K562 (cell line): ENCODE data around the gene CCL27. TPM values are rescaled to one million over a fixed set of nuclear protein-coding genes. Genes with fewer than 3 reads are reported as not detected.

Experiments
- BACH1 ChIP-seq: fragments of 200-800 bp; sonication (Bioruptor generic); IDR thresholded peaks from 2 replicates; pipeline ENCODE4 v1.6.1; 2016; ENCODE audit warnings: missing genetic modification characterization, missing compliant biosample characterization
- CXXC5 ChIP-seq: fragments of 250-450 bp; sonication (Bioruptor Pico); IDR thresholded peaks from 2 replicates; pipeline ENCODE4 v1.8.0; 2022; ENCODE audit warnings: inconsistent platforms, mild to moderate bottlenecking, moderate library complexity
- EP300 ChIP-seq: IDR thresholded peaks from 2 replicates; pipeline ENCODE4 v1.6.1; 2012; ENCODE audit warnings: low read length, improper control_type of control experiment
- EWSR1 ChIP-seq: fragments of 450-650 bp; IDR thresholded peaks from 2 replicates; pipeline ENCODE4 v1.6.1; 2018; ENCODE audit warnings: borderline replicate concordance, mild to moderate bottlenecking, low read depth, moderate library complexity; ENCODE audit not compliant: partially characterized antibody
- FOXK2 ChIP-seq, 2 experiments: fragments of 450-650 bp; IDR thresholded peaks in 1 of 2; conservative IDR thresholded peaks in 1 of 2; 2 replicates each; pipeline ENCODE4 v1.6.1; 2016; ENCODE audit warnings: low read depth in 2 of 2, mild to moderate bottlenecking in 1 of 2
- GABPB1 ChIP-seq: sonication (generic); formaldehyde crosslinking; IDR thresholded peaks from 2 replicates; pipeline ENCODE4 v1.8.0; 2022; ENCODE audit warnings: mild to moderate bottlenecking, missing genetic modification reagents
- IFI16 ChIP-seq: fragments of 250-450 bp; sonication (Bioruptor Pico); IDR thresholded peaks from 2 replicates; pipeline ENCODE4 v2.1.2; 2022; ENCODE audit warnings: mild to moderate bottlenecking, inconsistent platforms
- JUNB ChIP-seq: fragments of 450-650 bp; formaldehyde crosslinking; conservative IDR thresholded peaks from 2 replicates; pipeline ENCODE4 v1.4.0; 2020; ENCODE audit warnings: mild to moderate bottlenecking
- KDM5B ChIP-seq: fragments of 200-600 bp; sonication (generic); IDR thresholded peaks from 2 replicates; pipeline ENCODE4 v1.6.1; 2012; ENCODE audit warnings: low read depth, mild to moderate bottlenecking, moderate library complexity, low read length, control low read depth, inconsistent platforms; ENCODE audit not compliant: insufficient replicate concordance
- LCOR ChIP-seq: sonication (generic); formaldehyde crosslinking; IDR thresholded peaks from 2 replicates; pipeline ENCODE4 v1.8.0; 2022; ENCODE audit warnings: mild to moderate bottlenecking, missing genetic modification reagents
- MBD2 ChIP-seq: sonication (generic); IDR thresholded peaks from 2 replicates; pipeline ENCODE4 v1.6.1; 2016; ENCODE audit warnings: low read depth, borderline replicate concordance
- NCOA1 ChIP-seq: fragments of 450-650 bp; IDR thresholded peaks from 2 replicates; pipeline ENCODE4 v1.6.1; 2016; ENCODE audit warnings: low read depth
- NKRF ChIP-seq: fragments of 450-650 bp; IDR thresholded peaks from 2 replicates; pipeline ENCODE4 v1.6.1; 2016; ENCODE audit warnings: borderline replicate concordance
- RFX7 ChIP-seq: fragments of 250-450 bp; sonication (Bioruptor Pico); IDR thresholded peaks from 2 replicates; pipeline ENCODE4 v1.5.1; 2021; ENCODE audit warnings: mild to moderate bottlenecking
- SMAD1 ChIP-seq: fragments of 150-350 bp; IDR thresholded peaks from 2 replicates; pipeline ENCODE4 v1.6.1; 2014; ENCODE audit warnings: low read length, low read depth; ENCODE audit not compliant: partially characterized antibody
- SMARCE1 ChIP-seq: fragments of 450-650 bp; IDR thresholded peaks from 2 replicates; pipeline ENCODE4 v1.7.1; 2016; ENCODE audit warnings: mild to moderate bottlenecking
- TCFL5 ChIP-seq: fragments of 250-450 bp; sonication (Bioruptor Pico); conservative IDR thresholded peaks from 2 replicates; pipeline ENCODE4 v1.6.1; 2021; ENCODE audit warnings: mild to moderate bottlenecking, moderate library complexity, matching md5 sums
- ZFPM2 ChIP-seq: fragments of 250-450 bp; sonication (Bioruptor Pico); IDR thresholded peaks from 2 replicates; pipeline ENCODE4 v1.5.1; 2022; ENCODE audit warnings: mild to moderate bottlenecking
- ZNF589 ChIP-seq: fragments of 200-800 bp; sonication (Bioruptor generic); IDR thresholded peaks from 2 replicates; pipeline ENCODE4 v1.6.1; 2016; ENCODE audit warnings: low read depth, missing genetic modification characterization, missing compliant biosample characterization
- ZNF707 ChIP-seq: fragments of 250-450 bp; sonication (Bioruptor Pico); conservative IDR thresholded peaks from 2 replicates; pipeline ENCODE4 v1.8.0; 2022; ENCODE audit warnings: inconsistent platforms, mild to moderate bottlenecking, moderate library complexity
- ZZZ3 ChIP-seq: fragments of 450-650 bp; IDR thresholded peaks from 2 replicates; pipeline ENCODE4 v1.6.1; 2016; ENCODE audit warnings: antibody characterized with exemption, mild to moderate bottlenecking, moderate library complexity
- polyA plus RNA-seq, 8 experiments: library from polyadenylated mRNA; depleted of rRNA in 4 of 8; stranded (reverse) in 5 of 8; unstranded in 3 of 8; fragments of >200 nt; fragmentation: Nextera tagmentation in 2 of 8; fragmentation: Illumina TruSeq in 1 of 8; extraction: Ambion mirVana in 2 of 8; extraction: Trizol in 1 of 8; gene quantifications; 2 replicates each; pipeline versions ENCODE4 v1.2.1 to v1.2.3, GENCODE V29; 2011 to 2014; ENCODE audit warnings: inconsistent platforms in 1 of 8, missing spikeins in 1 of 8
- total RNA-seq, 7 experiments: library from RNA; depleted of rRNA in 6 of 7; stranded (reverse); fragments of >200 nt in 6 of 7; fragmentation: Illumina TruSeq in 2 of 7; extraction: Trizol in 2 of 7; gene quantifications; 2 replicates each; pipeline versions ENCODE4 v1.2.1 to v1.2.3, GENCODE V29; 2011 to 2021; ENCODE audit warnings: low replicate concordance in 1 of 7
- TF ChIP-seq, protein P1 (sequence below), 2 experiments: fragments of 450-650 bp in 1 of 2; sonication (generic) in 1 of 2; formaldehyde crosslinking in 1 of 2; IDR thresholded peaks in 1 of 2; conservative IDR thresholded peaks in 1 of 2; 2 replicates each; pipeline versions ENCODE4 v1.6.1 to v1.8.1; 2016 to 2023; ENCODE audit warnings: mild to moderate bottlenecking in 2 of 2, moderate library complexity in 2 of 2, inconsistent platforms in 1 of 2, missing genetic modification reagents in 1 of 2
- TF ChIP-seq, protein P2 (sequence below), 2 experiments: IDR thresholded peaks; 2 replicates each; pipeline ENCODE4 v1.6.1; 2011; ENCODE audit warnings: borderline replicate concordance in 1 of 2, control low read depth in 1 of 2, low read depth in 1 of 2, low read length in 1 of 2, mild to moderate bottlenecking in 1 of 2, mixed read lengths in 1 of 2, moderate library complexity in 1 of 2; ENCODE audit not compliant: insufficient read depth in 1 of 2, insufficient read length in 1 of 2, poor library complexity in 1 of 2, severe bottlenecking in 1 of 2; ENCODE audit errors: extremely low read depth in 1 of 2
- TF ChIP-seq, protein P3 (sequence below): sonication (generic); formaldehyde crosslinking; IDR thresholded peaks from 2 replicates; pipeline ENCODE4 v1.8.0; 2022; ENCODE audit warnings: mild to moderate bottlenecking, missing genetic modification reagents

The CCL27 gene
- total and polyA plus RNA-seq, 9 of the 15 experiments (the other 6 are each of a cell fraction or from before 2014, with no cell fraction given), result 0.10 to 0.53 (median 0.27) TPM; not detected in 5

GRCh38 chr9:34637356-34638137 lies 24.9 kb downstream of the CCL27 start, which contains the start of gene SIGMAR1 (continued):
- TF ChIP-seq, protein P1, sequence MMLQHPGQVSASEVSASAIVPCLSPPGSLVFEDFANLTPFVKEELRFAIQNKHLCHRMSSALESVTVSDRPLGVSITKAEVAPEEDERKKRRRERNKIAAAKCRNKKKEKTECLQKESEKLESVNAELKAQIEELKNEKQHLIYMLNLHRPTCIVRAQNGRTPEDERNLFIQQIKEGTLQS (IDR thresholded peaks at IDR 0.05), result no peak
- TF ChIP-seq, protein P1 (CRISPR knock-in tag; conservative IDR thresholded peaks at IDR 0.05), result no peak
- TF ChIP-seq MBD2 (peak; percentile 90; the same call in 1 of the 2 replicates), IFI16 (CRISPR knock-in tag) (no peak), SMARCE1 (no peak), ZZZ3 (no peak), CXXC5 (0 out of 2 replicates have a peak, but pooled peaks have one; percentile 29), JUNB (CRISPR knock-in tag) (no peak), NCOA1 (no peak), TCFL5 (no peak), EP300 (no peak), FOXK2 (conservative IDR thresholded peaks at IDR 0.05 in 1 of 2, IDR thresholded peaks at IDR 0.05 in 1 of 2; ENCODE audit: low read depth in 2 of 2) (peak in 1 of 2 experiments; percentile 94; a peak in 2 of 4 replicates), LCOR (CRISPR knock-in tag) (no peak), EWSR1 (no peak), SMAD1 (no peak), ZNF707 (CRISPR knock-in tag) (no peak), ZFPM2 (CRISPR knock-in tag) (no peak), BACH1 (tag) (no peak), ZNF589 (CRISPR knock-in tag) (no peak), NKRF (no peak), KDM5B (no peak), GABPB1 (no peak; the same call in 1 of the 2 replicates), RFX7 (CRISPR knock-in tag) (no peak)
- TF ChIP-seq, protein P2, sequence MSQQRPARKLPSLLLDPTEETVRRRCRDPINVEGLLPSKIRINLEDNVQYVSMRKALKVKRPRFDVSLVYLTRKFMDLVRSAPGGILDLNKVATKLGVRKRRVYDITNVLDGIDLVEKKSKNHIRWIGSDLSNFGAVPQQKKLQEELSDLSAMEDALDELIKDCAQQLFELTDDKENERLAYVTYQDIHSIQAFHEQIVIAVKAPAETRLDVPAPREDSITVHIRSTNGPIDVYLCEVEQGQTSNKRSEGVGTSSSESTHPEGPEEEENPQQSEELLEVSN (IDR thresholded peaks at IDR 0.05; ENCODE audit: borderline replicate concordance in 1 of 2, extremely low read depth in 1 of 2, insufficient read depth in 1 of 2, insufficient read length in 1 of 2, low read depth in 1 of 2, low read length in 1 of 2, poor library complexity in 1 of 2, severe bottlenecking in 1 of 2), result peak; percentile 22 to 68
- TF ChIP-seq, protein P3, sequence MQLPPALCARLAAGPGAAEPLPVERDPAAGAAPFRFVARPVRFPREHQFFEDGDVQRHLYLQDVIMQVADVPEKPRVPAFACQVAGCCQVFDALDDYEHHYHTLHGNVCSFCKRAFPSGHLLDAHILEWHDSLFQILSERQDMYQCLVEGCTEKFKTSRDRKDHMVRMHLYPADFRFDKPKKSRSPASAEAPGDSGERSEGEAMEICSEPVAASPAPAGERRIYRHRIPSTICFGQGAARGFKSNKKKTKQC (CRISPR knock-in tag), result no peak
